Skin of body (tissue), 2 donors: ENCODE results near the gene G6PC1. TPM values are rescaled to one million over a fixed set of nuclear protein-coding genes. Genes with fewer than 3 reads are reported as not detected.
"Not testable (repeated sequence)": the region's sequence is repeated elsewhere in the genome, so short reads cannot be mapped to it uniquely, and the experiment has no call there.

Experiments used
- DNase-seq: peaks from one replicate; lab custom pipeline; 2025; lab: John Stamatoyannopoulos, UW
- total RNA-seq: library from RNA; depleted of rRNA; stranded (reverse); fragments of >200 nt; gene quantifications from one replicate; pipeline ENCODE4 v1.2.3, GENCODE V29; 2014

G6PC1 gene
- not detected for total RNA-seq

GRCh38 chr17:42900460-42901331 lies at the start of gene G6PC1:
Gene G6PC1, plus strand, starts transcription at chr17:42900799. Its CDS starts 78 bp downstream, at chr17:42900877.
- DNase-seq: no peak

GRCh38 chr17:42850954-42851353 lies 49.6 kb upstream of the G6PC1 start, which contains the start of gene AOC3:
Gene AOC3, plus strand, starts transcription at chr17:42851199. Its CDS starts 145 bp downstream, at chr17:42851344.
- DNase-seq: no peak

DNA sequence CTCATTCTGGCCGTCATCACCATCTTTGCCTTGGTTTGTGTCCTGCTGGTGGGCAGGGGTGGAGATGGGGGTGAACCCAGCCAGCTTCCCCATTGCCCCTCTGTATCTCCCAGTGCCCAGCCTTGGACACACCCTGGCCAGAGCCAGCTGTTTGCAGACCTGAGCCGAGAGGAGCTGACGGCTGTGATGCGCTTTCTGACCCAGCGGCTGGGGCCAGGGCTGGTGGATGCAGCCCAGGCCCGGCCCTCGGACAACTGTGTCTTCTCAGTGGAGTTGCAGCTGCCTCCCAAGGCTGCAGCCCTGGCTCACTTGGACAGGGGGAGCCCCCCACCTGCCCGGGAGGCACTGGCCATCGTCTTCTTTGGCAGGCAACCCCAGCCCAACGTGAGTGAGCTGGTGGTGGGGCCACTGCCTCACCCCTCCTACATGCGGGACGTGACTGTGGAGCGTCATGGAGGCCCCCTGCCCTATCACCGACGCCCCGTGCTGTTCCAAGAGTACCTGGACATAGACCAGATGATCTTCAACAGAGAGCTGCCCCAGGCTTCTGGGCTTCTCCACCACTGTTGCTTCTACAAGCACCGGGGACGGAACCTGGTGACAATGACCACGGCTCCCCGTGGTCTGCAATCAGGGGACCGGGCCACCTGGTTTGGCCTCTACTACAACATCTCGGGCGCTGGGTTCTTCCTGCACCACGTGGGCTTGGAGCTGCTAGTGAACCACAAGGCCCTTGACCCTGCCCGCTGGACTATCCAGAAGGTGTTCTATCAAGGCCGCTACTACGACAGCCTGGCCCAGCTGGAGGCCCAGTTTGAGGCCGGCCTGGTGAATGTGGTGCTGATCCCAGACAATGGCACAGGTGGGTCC lies 49.0 kb upstream of the G6PC1 start:
- DNase-seq: not testable (repeated sequence)

GRCh38 chr17:42852351-42852750 lies 48.2 kb upstream of the G6PC1 start:
- DNase-seq: no peak

DNA sequence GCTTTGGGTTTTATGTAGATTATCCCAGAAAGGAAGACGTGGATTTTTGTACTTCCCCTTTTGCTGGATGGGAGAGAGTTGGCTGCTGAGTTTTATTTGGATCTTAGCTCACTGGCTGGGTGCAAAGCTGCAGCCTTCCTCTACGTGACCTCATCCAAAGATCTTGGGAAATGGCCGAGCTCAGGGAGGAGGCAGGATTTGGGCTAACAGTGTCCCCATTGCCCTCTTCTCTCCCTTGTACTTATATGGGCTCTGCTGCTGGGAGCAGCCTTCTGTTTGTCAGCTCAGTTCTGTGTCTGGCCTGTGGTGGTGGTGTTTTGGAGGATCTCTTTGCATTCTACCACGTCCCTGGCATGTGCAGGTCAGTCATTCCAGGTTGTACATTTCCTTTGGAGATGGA lies 47.6 kb upstream of the G6PC1 start:
- no peak for DNase-seq

- no peak for DNase-seq
These were observed 47.0 kb upstream of the G6PC1 start for GRCh38 chr17:42853597-42853967.

- no peak for DNase-seq
These were observed 46.4 kb upstream of the G6PC1 start for GRCh38 chr17:42853968-42854790.

DNA sequence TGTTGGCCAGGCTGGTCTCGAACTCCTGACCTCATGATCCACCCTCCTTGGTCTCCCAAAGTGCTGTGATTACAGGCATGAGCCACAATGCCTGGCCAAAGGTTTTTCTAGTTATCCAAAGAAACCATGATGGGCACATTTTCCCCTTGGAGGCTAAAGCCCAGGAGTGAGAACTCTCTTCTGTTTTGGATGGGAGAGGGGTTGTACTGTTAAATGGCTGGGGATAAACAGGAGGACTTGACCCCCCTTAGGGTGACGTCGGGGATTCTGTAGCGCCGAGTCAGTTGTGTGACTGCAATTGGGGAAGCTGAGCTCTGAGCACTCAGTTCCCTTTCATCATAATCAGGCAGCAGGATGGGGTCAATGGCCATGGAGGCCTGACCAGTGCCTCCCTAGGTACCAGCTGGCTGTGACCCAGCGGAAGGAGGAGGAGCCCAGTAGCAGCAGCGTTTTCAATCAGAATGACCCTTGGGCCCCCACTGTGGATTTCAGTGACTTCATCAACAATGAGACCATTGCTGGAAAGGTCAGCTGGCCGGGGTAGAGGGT lies 45.5 kb upstream of the G6PC1 start:
- no peak for DNase-seq

- DNase-seq: not testable (repeated sequence)
These were observed 44.5 kb upstream of the G6PC1 start for GRCh38 chr17:42856093-42856492.

- not testable (repeated sequence) for DNase-seq
These were observed 44.1 kb upstream of the G6PC1 start for GRCh38 chr17:42856516-42856915.

DNA sequence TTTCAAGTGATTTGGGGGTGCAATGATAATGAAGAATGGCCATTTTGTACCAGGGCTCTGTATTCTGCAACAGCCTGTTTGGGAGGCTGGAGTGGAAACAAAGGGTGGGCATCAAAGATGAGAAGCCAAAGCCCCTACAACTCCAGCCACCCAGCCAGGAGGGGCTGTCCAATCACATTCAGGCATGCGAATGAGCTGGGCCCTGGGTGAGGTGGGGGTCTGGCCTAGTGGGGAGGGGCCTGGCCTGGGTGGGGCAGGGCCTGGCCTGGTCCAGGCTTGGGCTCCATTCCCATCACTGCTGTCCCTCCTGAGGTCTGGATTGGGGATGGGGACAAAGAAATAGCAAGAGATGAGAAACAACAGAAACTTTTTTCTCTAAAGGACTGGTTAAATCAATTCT lies 43.2 kb upstream of the G6PC1 start:
- no peak for DNase-seq

- DNase-seq: no peak
These were observed 34.9 kb upstream of the G6PC1 start for GRCh38 chr17:42865638-42866094.

DNA sequence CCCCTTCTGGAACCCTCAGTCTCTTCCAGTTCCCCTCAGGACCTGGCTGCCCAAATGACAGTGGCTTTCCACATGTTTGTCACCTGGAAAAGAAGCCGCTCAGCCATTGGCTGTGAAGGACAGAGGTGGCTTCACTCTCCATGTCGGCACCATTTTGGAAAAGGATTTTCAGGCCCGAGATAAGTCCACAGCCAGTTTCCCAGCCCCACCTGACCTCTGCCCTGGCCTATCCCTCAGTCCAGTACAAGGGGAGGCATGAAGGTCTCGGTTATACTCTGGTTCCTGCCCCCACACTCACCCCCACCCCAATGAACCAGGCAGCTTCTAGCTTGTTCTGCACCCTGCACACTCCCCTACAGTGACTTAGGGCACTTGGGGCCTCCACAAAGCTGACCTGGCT lies 34.4 kb upstream of the G6PC1 start:
- no peak for DNase-seq

GRCh38 chr17:42866631-42867575 lies 33.7 kb upstream of the G6PC1 start:
- DNase-seq: no peak

DNA sequence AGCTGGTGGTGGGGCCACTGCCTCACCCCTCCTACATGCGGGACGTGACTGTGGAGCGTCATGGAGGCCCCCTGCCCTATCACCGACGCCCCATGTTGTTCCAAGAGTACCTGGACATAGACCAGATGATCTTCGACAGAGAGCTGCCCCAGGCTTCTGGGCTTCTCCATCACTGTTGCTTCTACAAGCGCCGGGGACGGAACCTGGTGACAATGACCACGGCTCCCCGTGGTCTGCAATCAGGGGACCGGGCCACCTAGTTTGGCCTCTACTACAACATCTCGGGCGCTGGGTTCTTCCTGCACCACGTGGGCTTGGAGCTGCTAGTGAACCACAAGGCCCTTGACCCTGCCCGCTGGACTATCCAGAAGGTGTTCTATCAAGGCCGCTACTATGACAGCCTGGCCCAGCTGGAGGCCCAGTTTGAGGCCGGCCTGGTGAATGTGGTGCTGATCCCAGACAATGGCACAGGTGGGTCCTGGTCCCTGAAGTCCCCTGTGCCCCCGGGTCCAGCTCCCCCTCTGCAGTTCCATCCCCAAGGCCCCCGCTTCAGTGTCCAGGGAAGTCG lies 32.8 kb upstream of the G6PC1 start:
- DNase-seq: not testable (repeated sequence)

GRCh38 chr17:42868338-42868737 lies 32.3 kb upstream of the G6PC1 start:
- no peak for DNase-seq

GRCh38 chr17:42871647-42872046 lies 29.0 kb upstream of the G6PC1 start:
- no peak for DNase-seq

GRCh38 chr17:42872251-42872965 lies 28.2 kb upstream of the G6PC1 start:
- DNase-seq: no peak

GRCh38 chr17:42873315-42873714 lies 27.3 kb upstream of the G6PC1 start:
- DNase-seq: no peak
